ENCODE data around the gene ENDOV.
A peak's percentile ranks its signal among the peaks of the same experiment; 100 is the strongest.

Gene ENDOV

GRCh38 chr17:80433916-80434666 is 19.1 kb downstream of the ENDOV start:
- no peak for DNase-seq

- DNase-seq: no peak
These were observed 22.6 kb downstream of the ENDOV start for GRCh38 chr17:80437532-80437931.

- DNase-seq: no peak
These were observed 23.8 kb downstream of the ENDOV start for GRCh38 chr17:80438806-80439205.

GRCh38 chr17:80439499-80439898 is 24.5 kb downstream of the ENDOV start:
- no peak for DNase-seq

GRCh38 chr17:80441133-80441578 is 26.2 kb downstream of the ENDOV start:
- DNase-seq: peak; percentile 19

- DNase-seq: no peak
These were observed 26.8 kb downstream of the ENDOV start for GRCh38 chr17:80441598-80442322.

GRCh38 chr17:80442323-80442659 is 27.3 kb downstream of the ENDOV start:
- DNase-seq: no peak

GRCh38 chr17:80442764-80443163 is 27.8 kb downstream of the ENDOV start:
- DNase-seq: no peak

- DNase-seq: no peak
These were observed 28.5 kb downstream of the ENDOV start for GRCh38 chr17:80443498-80443897.

GRCh38 chr17:80443916-80444643 is 29.1 kb downstream of the ENDOV start:
- no peak for DNase-seq

GRCh38 chr17:80444644-80444979 is 29.6 kb downstream of the ENDOV start:
- no peak for DNase-seq

- no peak for DNase-seq
These were observed 30.2 kb downstream of the ENDOV start for GRCh38 chr17:80445007-80445725.

GRCh38 chr17:80445726-80446110 is 30.8 kb downstream of the ENDOV start:
- DNase-seq: no peak

GRCh38 chr17:80446645-80447405 is 31.9 kb downstream of the ENDOV start:
- no peak for DNase-seq

GRCh38 chr17:80447790-80448189 is 32.8 kb downstream of the ENDOV start:
- DNase-seq: no peak

GRCh38 chr17:80449194-80449929 is 34.4 kb downstream of the ENDOV start:
- no peak for DNase-seq

GRCh38 chr17:80449930-80450576 is 35.1 kb downstream of the ENDOV start:
- no peak for DNase-seq

GRCh38 chr17:80451104-80451775 is 36.3 kb downstream of the ENDOV start:
- DNase-seq: no peak

- DNase-seq: no peak
These were observed 37.4 kb downstream of the ENDOV start for GRCh38 chr17:80452173-80452915.
